Skeletal muscle tissue (tissue), 4 donors: Measurements from ENCODE around the gene VPS33B. TPM values are rescaled to one million over a fixed set of nuclear protein-coding genes. Genes with fewer than 3 reads are reported as not detected.
"Not testable (repeated sequence)": the region's sequence is repeated elsewhere in the genome, so short reads cannot be mapped to it uniquely, and the experiment has no call there.

Experiments used
- H3K27ac ChIP-seq: one replicate; pipeline ENCODE4 v1.7.0; 2013; ENCODE audit warnings: mild to moderate bottlenecking, low read depth, low read length, inconsistent platforms
- H3K27me3 ChIP-seq, 3 donors: one replicate each; pipeline ENCODE4 v1.7.0; 2013; ENCODE audit warnings: low read length in 3 of 3; ENCODE audit not compliant: control insufficient read depth in 3 of 3, insufficient read depth in 3 of 3
- H3K36me3 ChIP-seq, 3 donors: one replicate each; pipeline ENCODE4 v1.7.0; 2013; ENCODE audit warnings: low read length in 3 of 3; ENCODE audit not compliant: control insufficient read depth in 3 of 3, insufficient read depth in 3 of 3
- H3K4me1 ChIP-seq, 3 donors: one replicate each; pipeline ENCODE4 v1.7.0; 2013; ENCODE audit warnings: low read length in 3 of 3, mild to moderate bottlenecking in 3 of 3; ENCODE audit not compliant: control insufficient read depth in 3 of 3, insufficient read depth in 3 of 3
- H3K4me3 ChIP-seq, 3 donors: one replicate each; pipeline ENCODE4 v1.7.0; 2013; ENCODE audit warnings: low read length in 3 of 3
- H3K9ac ChIP-seq, 3 donors: one replicate each; pipeline ENCODE4 v1.7.0; 2013; ENCODE audit warnings: low read length in 3 of 3, mild to moderate bottlenecking in 3 of 3, moderate library complexity in 2 of 3, low read depth in 1 of 3
- H3K9me3 ChIP-seq, 3 donors: one replicate each; pipeline ENCODE4 v1.7.0; 2013; ENCODE audit warnings: low read length in 3 of 3; ENCODE audit not compliant: control insufficient read depth in 3 of 3
- total RNA-seq: library from RNA; depleted of rRNA; stranded (reverse); fragments of >200 nt; gene quantifications from one replicate; pipeline ENCODE4 v1.2.3, GENCODE V29; 2014
- donor health status: Osteomylitis.

VPS33B gene
- total RNA-seq, 1 donor from 2014 or later: 3.1 TPM

DNA sequence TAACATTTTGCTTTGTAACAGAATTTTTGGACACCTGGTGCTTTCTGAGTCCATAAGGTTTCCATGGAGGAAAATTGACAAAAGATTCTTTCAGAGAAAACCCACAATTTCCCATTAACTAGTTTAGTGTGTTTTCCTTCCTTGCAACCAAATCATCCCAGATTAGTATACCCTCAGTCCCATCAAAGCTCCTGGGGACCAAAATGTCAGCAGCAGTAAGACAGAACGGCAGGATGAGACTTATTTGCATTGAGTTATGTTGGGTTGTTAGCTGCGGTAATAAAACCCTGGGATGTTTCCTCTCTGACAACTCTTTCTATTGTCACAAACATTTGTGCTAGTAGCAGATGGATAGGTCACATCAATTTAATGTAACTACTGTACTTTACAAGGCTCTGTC lies 32.4 kb upstream of the VPS33B start:
- H3K9ac ChIP-seq: no peak overlapping the region
- H3K9me3 ChIP-seq: no peaks in the 10 kb centered on the region
- no peaks in the 10 kb centered on the region for H3K36me3 ChIP-seq
- peaks cover 0 to 3% (median 0%) of the 10 kb centered on the region in 3 donors for H3K4me1 ChIP-seq
- no peak overlapping the region for H3K27ac ChIP-seq
- H3K4me3 ChIP-seq: no peak overlapping the region
- peaks cover 3 to 28% (median 20%) of the 10 kb centered on the region in 3 donors for H3K27me3 ChIP-seq

DNA sequence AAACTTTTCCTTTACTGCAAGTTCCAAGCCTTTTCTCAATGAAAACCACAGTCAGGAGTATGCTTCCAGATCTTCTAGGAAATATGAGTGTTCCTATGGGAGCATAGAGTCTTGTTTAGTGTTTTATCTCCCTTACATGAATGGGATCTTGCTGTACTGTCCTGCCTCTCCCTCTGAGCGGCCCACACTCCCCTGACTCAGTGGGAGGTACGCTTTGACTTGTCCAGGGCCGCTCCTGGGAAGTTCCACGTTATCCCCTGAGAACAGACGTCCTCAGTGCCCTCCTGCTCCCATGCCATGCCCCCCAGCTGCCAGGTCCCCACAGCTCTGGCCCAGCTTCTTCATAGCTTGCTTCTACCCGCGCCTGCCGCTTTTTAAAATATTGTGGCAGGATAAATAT lies 28.9 kb upstream of the VPS33B start:
- H3K36me3 ChIP-seq: no peaks in the 10 kb centered on the region
- H3K4me3 ChIP-seq: no peak overlapping the region
- no peak overlapping the region for H3K9ac ChIP-seq
- H3K9me3 ChIP-seq: no peaks in the 10 kb centered on the region
- no peak overlapping the region for H3K27ac ChIP-seq
- H3K4me1 ChIP-seq: peaks cover 0 to 3% (median 0%) of the 10 kb centered on the region in 3 donors
- H3K27me3 ChIP-seq: peaks cover 0 to 10% (median 7%) of the 10 kb centered on the region in 3 donors

DNA sequence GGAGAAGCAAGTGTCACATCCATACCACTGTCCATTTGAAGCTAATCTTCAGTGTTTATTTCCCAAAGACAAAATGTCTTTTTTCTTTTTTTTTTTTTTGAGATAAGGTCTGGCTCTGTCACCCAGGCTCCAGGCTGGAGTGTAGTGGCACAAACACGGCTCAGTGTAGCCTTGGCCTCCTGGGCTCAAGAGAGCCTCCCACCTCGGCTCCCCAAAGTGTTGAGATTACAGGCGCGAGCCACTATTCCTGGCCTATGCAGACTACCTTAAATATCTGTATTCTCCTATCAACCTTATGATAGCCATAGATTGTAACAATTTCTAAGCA lies 27.7 kb upstream of the VPS33B start:
- Histone ChIP-seq H3K36me3 (no peaks in the 10 kb centered on the region), H3K9me3 (no peaks in the 10 kb centered on the region), H3K9ac (no peak overlapping the region), H3K4me3 (no peak overlapping the region), H3K27me3 (peaks cover 2 to 8% (median 7%) of the 10 kb centered on the region in 3 donors), H3K4me1 (no peaks in the 10 kb centered on the region), H3K27ac (no peak overlapping the region)

DNA sequence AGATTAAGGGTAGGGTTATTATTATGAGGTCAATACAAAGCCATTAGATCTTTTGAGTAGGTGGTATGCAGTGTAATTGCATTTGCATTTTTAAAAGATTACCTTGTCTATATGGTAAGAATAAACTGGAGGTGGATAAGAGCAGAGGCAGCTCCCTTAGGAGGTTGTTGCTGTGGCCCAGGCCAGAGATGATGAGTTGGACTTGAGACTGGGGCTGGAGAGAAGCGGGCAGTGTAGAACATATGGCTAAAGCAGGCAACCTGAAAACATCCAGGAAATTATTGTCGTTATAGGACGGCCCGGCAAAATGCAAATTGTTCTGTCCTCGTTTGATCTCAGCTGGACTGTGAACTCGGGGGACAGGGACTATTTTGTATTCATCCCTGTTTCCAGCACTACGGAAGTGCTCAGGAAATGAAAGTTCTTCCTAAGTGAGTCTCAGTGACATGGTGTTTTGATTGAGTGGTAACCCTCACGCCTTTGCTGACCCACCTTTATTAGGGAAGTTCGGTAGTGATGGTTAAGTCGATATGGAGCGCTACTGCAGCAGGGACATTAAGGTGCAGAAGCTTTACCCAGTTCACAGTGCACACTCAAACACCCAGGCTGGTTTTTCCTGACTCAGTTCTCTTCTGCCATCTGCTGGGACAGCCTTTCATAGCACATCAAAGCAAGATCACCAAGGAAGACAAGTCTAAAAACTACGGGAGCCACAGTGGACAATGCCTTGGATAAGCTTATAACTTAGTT lies 27.2 kb upstream of the VPS33B start:
- Histone ChIP-seq H3K9ac (no peak overlapping the region), H3K27me3 (peaks cover 3 to 6% (median 4%) of the 10 kb centered on the region in 3 donors), H3K36me3 (no peaks in the 10 kb centered on the region), H3K27ac (no peak overlapping the region), H3K4me3 (peak overlapping the region in 1 of 3 donors; percentile 30), H3K9me3 (no peaks in the 10 kb centered on the region), H3K4me1 (no peaks in the 10 kb centered on the region)

DNA sequence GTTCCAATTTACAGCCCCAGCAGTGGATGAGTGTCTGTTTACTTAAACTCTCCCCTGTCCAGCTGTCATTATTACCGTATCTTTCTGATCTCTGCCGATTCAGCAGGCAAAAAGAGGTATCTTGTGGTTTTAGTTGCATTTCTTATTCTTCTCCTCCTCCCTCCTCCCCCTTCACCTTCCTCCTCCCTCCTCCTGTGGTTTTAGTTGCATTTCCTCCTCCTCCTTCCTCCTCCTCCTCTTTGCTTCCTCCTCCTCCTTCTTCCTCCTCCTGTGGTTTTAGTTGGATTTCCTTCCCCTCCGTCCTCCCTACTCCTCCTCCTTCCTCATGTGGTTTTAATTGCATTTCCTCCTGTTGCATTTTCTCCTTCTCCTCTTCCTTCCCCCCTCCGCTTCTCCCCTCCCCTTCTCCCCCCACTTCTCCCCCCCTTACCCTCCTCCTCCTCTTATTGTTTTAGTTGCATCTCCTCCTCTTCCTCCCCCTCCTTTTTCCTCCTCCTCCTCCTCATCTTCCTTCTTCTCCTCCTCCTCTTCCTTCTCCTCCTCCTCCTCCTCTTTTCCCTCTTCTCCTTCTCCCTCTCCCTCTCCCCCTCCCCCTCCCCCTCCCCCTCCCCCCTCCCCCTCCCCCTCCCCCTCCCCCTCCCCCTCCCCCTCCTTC lies 25.3 kb upstream of the VPS33B start:
- no peak overlapping the region for H3K4me3 ChIP-seq
- no peaks in the 10 kb centered on the region for H3K4me1 ChIP-seq
- no peaks in the 10 kb centered on the region for H3K36me3 ChIP-seq
- no peak overlapping the region for H3K9ac ChIP-seq
- H3K27ac ChIP-seq: no peak overlapping the region
- H3K27me3 ChIP-seq: peaks cover 0 to 12% (median 2%) of the 10 kb centered on the region in 3 donors
- no peaks in the 10 kb centered on the region for H3K9me3 ChIP-seq

DNA sequence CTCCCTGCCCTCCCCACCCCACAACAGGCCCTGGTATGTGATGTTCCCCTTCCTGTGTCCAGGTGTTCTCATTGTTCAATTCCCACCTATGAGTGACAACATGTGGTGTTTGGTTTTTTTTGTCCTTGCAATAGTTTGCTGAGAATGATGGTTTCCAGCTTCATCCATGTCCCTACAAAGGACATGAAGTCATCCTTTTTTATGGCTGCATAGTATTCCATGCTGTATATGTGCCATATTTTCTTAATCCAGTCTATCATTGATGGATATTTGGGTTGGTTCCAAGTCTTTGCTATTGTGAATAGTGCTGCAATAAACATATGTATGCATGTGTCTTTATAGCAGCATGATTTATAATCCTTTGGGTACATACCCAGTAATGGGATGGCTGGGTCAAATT lies 23.7 kb upstream of the VPS33B start:
- not testable (repeated sequence) for H3K4me3 ChIP-seq, H3K4me1 ChIP-seq, H3K27ac ChIP-seq, H3K9me3 ChIP-seq, H3K36me3 ChIP-seq, H3K9ac ChIP-seq
- H3K27me3 ChIP-seq: peaks cover 0 to 12% (median 2%) of the 10 kb centered on the region in 3 donors

DNA sequence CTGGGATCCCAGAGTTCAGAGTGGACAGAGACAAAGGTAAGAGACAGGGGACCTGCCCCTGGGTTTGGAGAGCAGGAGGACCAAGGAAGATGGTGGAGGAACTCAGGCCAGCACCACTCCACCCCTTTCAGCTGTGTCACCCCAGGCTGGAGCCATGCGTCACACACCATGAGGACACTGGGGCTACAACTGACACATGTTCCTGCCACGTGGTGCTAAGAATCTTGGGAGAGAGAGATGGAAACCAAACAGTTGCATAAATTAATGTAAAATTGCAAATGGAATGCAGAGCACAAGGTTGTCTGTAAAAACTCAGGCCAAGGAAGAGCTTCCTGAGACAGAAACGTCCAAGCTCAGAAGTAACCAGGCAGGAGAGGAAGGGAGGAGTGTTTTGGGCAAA lies 22.7 kb upstream of the VPS33B start:
- Histone ChIP-seq H3K9me3 (no peaks in the 10 kb centered on the region), H3K4me1 (no peaks in the 10 kb centered on the region), H3K27ac (no peak overlapping the region), H3K27me3 (peaks cover 0 to 12% (median 2%) of the 10 kb centered on the region in 3 donors), H3K9ac (no peak overlapping the region), H3K4me3 (no peak overlapping the region), H3K36me3 (no peaks in the 10 kb centered on the region)

DNA sequence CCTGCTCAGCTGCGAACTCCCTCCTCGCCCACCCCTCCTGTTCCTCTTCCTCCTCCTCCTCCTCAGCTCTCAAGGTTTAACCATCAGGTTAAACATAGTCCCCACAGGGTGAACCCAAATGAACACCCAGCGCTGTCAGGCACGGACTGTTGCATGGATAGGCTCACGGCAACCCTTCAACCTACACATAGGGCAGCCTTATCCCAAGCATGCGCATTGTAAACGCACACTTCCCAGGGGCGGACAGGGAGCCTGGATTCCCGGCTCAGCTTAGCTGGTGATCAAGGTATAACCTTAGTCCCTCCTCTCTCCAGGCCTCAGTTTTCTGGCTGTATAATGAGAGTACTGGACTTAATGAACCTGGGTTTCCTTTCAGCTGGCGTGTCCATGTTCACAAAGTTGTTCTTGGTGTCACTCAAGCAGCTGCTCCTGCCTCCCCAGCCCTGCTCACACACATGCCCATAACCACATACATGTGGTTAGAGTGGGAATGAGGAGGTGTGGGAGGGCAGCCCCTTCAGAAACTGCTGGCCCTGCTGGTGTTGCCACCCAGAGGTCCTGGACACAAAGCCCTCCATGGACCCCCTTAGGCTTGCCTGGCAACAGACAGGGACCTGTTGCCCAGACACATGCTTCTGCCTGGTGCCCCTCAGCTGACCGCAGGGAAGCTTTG lies 20.9 kb upstream of the VPS33B start:
- no peak overlapping the region for H3K27ac ChIP-seq
- H3K27me3 ChIP-seq: peaks cover 0 to 14% (median 2%) of the 10 kb centered on the region in 3 donors
- H3K9me3 ChIP-seq: no peaks in the 10 kb centered on the region
- H3K4me3 ChIP-seq: no peak overlapping the region
- no peak overlapping the region for H3K9ac ChIP-seq
- H3K36me3 ChIP-seq: no peaks in the 10 kb centered on the region
- no peaks in the 10 kb centered on the region for H3K4me1 ChIP-seq

DNA sequence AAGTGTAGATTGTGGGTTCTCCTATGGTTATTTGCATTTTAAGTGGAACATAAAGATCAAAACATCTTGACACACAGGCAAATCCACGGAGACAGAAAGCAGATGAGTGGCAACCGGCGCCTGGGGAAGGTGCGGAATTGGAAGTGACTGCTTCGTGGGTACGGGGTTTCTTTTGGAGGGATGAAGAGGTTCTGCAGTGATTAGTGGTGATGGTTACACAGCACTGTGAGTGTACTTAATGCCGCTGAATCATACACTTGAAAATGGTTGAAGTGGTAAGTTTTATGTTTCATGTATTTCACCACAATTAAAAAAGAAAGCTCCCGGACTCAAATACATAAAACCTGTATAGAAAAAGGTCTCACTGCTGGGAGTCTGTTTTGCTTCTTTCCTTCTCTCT lies 18.5 kb upstream of the VPS33B start:
- Histone ChIP-seq H3K4me3 (no peak overlapping the region), H3K36me3 (no peaks in the 10 kb centered on the region), H3K27ac (no peak overlapping the region), H3K4me1 (no peaks in the 10 kb centered on the region), H3K9me3 (no peaks in the 10 kb centered on the region), H3K9ac (no peak overlapping the region), H3K27me3 (peaks cover 0 to 20% (median 8%) of the 10 kb centered on the region in 3 donors)

DNA sequence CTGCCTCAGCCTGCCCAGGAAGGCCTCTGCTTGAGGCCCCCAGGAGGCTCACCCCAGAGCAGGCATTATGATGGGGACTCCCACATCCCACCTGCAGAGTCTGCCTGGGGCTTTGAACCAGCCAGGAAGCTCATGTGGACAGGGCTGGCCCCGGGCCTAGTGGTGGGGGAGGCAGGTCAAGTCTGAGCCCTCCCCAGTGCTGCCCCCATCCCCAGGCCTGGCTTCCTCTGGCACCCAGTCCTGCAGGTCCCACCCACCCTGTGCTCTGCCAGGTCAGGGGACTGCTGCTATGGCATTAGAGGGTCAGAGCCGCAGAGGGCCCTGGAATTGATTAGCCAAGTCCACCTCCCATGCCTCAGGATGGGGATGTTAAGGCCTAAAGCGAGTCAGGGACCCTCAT lies 17.6 kb upstream of the VPS33B start:
- H3K27me3 ChIP-seq: peaks cover 0 to 17% (median 8%) of the 10 kb centered on the region in 3 donors
- H3K27ac ChIP-seq: no peak overlapping the region
- no peaks in the 10 kb centered on the region for H3K9me3 ChIP-seq
- no peak overlapping the region for H3K4me3 ChIP-seq
- H3K4me1 ChIP-seq: no peaks in the 10 kb centered on the region
- no peak overlapping the region for H3K9ac ChIP-seq
- no peaks in the 10 kb centered on the region for H3K36me3 ChIP-seq
